CD14-positive monocyte (primary cell): ENCODE results near the gene KAZN. TPM values are rescaled to one million over a fixed set of nuclear protein-coding genes. Genes with fewer than 3 reads are reported as not detected.

ENCODE experiments used
- DNase-seq, 3 donors: peaks; one replicate each; pipeline ENCODE4 v3.0.0-alpha.2; 2011 to 2022
- H2AFZ ChIP-seq: 2 replicates; pipeline ENCODE4 v1.6.0; 2012; ENCODE audit warnings: mild to moderate bottlenecking, low read depth, low read length, inconsistent platforms; ENCODE audit not compliant: insufficient read depth, poor library complexity, severe bottlenecking
- H3K27ac ChIP-seq, 2 donors: 1 replicate in 1 of 2; 2 replicates in 1 of 2; pipeline ENCODE4 v1.5.1; 2012 to 2013; ENCODE audit warnings: low read length in 2 of 2, control low read depth in 1 of 2, inconsistent platforms in 1 of 2, low read depth in 1 of 2, mild to moderate bottlenecking in 1 of 2
- H3K27me3 ChIP-seq, 2 donors: one replicate each; pipeline versions ENCODE4 v1.6.0 to v1.6.1; 2011 to 2013; ENCODE audit warnings: low read length in 2 of 2; ENCODE audit not compliant: control insufficient read depth in 2 of 2, insufficient read depth in 2 of 2
- H3K36me3 ChIP-seq, 2 donors: replicated peaks in 1 of 2; 1 replicate in 1 of 2; 2 replicates in 1 of 2; pipeline versions ENCODE4 v1.5.1 to v1.6.1; 2012 to 2013; ENCODE audit warnings: low read length in 2 of 2, control low read depth in 1 of 2, inconsistent platforms in 1 of 2, mild to moderate bottlenecking in 1 of 2; ENCODE audit not compliant: insufficient read depth in 2 of 2, control insufficient read depth in 1 of 2
- H3K4me1 ChIP-seq, 2 donors: 1 replicate in 1 of 2; 2 replicates in 1 of 2; pipeline versions ENCODE4 v1.5.1 to v1.6.1; 2012 to 2013; ENCODE audit warnings: low read length in 2 of 2, control low read depth in 1 of 2, inconsistent platforms in 1 of 2, mild to moderate bottlenecking in 1 of 2, moderate library complexity in 1 of 2; ENCODE audit not compliant: insufficient read depth in 2 of 2, control insufficient read depth in 1 of 2
- H3K4me2 ChIP-seq: replicated peaks from 2 replicates; pipeline ENCODE3; 2012; ENCODE audit warnings: low read length, moderate library complexity, mild to moderate bottlenecking; ENCODE audit not compliant: poor library complexity, severe bottlenecking; ENCODE audit errors: extremely low read depth
- H3K4me3 ChIP-seq, 3 experiments: fragments of 200-600 bp in 1 of 3; sonication (generic) in 1 of 3; replicated peaks in 1 of 3; 1 replicate in 2 of 3; 2 replicates in 1 of 3; pipeline ENCODE4 v1.5.1; 2011 to 2013; ENCODE audit warnings: low read length in 3 of 3, mild to moderate bottlenecking in 3 of 3, control low read depth in 2 of 3, low read depth in 2 of 3, inconsistent platforms in 1 of 3, moderate library complexity in 1 of 3
- H3K79me2 ChIP-seq: 2 replicates; pipeline ENCODE4 v1.6.0; 2012; ENCODE audit warnings: mild to moderate bottlenecking, control low read depth, inconsistent platforms, low read length, moderate library complexity; ENCODE audit not compliant: insufficient read depth
- H3K9ac ChIP-seq: 2 replicates; pipeline ENCODE4 v1.6.0; 2017; ENCODE audit warnings: low read length, mild to moderate bottlenecking; ENCODE audit not compliant: insufficient read depth, poor library complexity, severe bottlenecking
- H3K9me3 ChIP-seq, 2 donors: replicated peaks in 1 of 2; 1 replicate in 1 of 2; 2 replicates in 1 of 2; pipeline versions ENCODE4 v1.5.1 to v1.6.1; 2012 to 2013; ENCODE audit warnings: low read length in 2 of 2, control low read depth in 1 of 2; ENCODE audit not compliant: control insufficient read depth in 1 of 2, insufficient read depth in 1 of 2
- H4K20me1 ChIP-seq: 2 replicates; pipeline ENCODE4 v1.6.0; 2012; ENCODE audit warnings: mild to moderate bottlenecking, low read length, control low read depth, moderate library complexity; ENCODE audit not compliant: insufficient read depth
- H3K27ac Mint-ChIP-seq, 7 donors: one replicate each; pipeline ENCODE4 v1.8.0; 2020; ENCODE audit warnings: mild to moderate bottlenecking in 7 of 7, mixed read lengths in 7 of 7, moderate library complexity in 6 of 7, inconsistent platforms in 2 of 7
- H3K27me3 Mint-ChIP-seq, 3 donors: one replicate each; pipeline ENCODE4 v1.8.0; 2021 to 2022; ENCODE audit warnings: low read depth in 3 of 3, mild to moderate bottlenecking in 3 of 3, mixed read lengths in 3 of 3, moderate library complexity in 3 of 3, inconsistent platforms in 1 of 3
- H3K36me3 Mint-ChIP-seq, 2 donors: one replicate each; pipeline ENCODE4 v1.8.0; 2020; ENCODE audit warnings: mixed read lengths in 2 of 2, inconsistent platforms in 1 of 2, mild to moderate bottlenecking in 1 of 2
- H3K4me1 Mint-ChIP-seq: one replicate; pipeline ENCODE4 v1.8.0; 2020; ENCODE audit warnings: mild to moderate bottlenecking, mixed read lengths
- H3K4me3 Mint-ChIP-seq, 2 donors: one replicate each; pipeline ENCODE4 v1.8.0; 2020; ENCODE audit warnings: mild to moderate bottlenecking in 2 of 2, mixed read lengths in 2 of 2, moderate library complexity in 1 of 2
- H3K9me3 Mint-ChIP-seq, 7 donors: one replicate each; pipeline ENCODE4 v1.8.0; 2020 to 2022; ENCODE audit warnings: mixed read lengths in 7 of 7, mild to moderate bottlenecking in 6 of 7, moderate library complexity in 6 of 7, inconsistent platforms in 2 of 7
- CTCF ChIP-seq: fragments of 200-600 bp; IDR thresholded peaks from one replicate; pipeline ENCODE4 v1.8.0; 2022; ENCODE audit warnings: antibody characterized with exemption, mild to moderate bottlenecking
- WGBS: methylation state at CpG from one replicate; pipeline ENCODE4 v1.1.5; 2013; ENCODE audit warnings: missing lambda C conversion rate; ENCODE audit not compliant: insufficient coverage; 5-methylcytosine and 5-hydroxymethylcytosine counted together
- intact Hi-C, 2 donors: fragments of 100-400 bp; cut with micrococcal nuclease; formaldehyde crosslinking; loops; one replicate each; pipeline versions ENCODE4 v1.15.0 to v1.15.1; 2023
- polyA plus RNA-seq, 3 donors: library from polyadenylated mRNA; depleted of rRNA in 1 of 3; unstranded in 2 of 3; stranded (reverse) in 1 of 3; fragments of 300-500 nt in 2 of 3; fragments of >200 nt in 1 of 3; fragmentation: Illumina TruSeq in 2 of 3; gene quantifications; 1 replicate in 2 of 3; 2 replicates in 1 of 3; pipeline ENCODE4 v1.2.3, GENCODE V29; 2012 to 2021

The KAZN gene
- polyA plus RNA-seq, 3 donors = not detected

GRCh38 chr1:14783592-14783886 lies 185.1 kb downstream of the KAZN start:
- Histone ChIP-seq H3K79me2 (no peaks in the 10 kb centered on the region), H4K20me1 (no peaks in the 10 kb centered on the region), H3K4me3 (no peak overlapping the region), H2AFZ (no peak overlapping the region), H3K36me3 (no peaks in the 10 kb centered on the region), H3K9ac (no peak overlapping the region), H3K27ac (no peak overlapping the region), H3K4me1 (peaks cover 26% of the 10 kb centered on the region in 2 donors), H3K27me3 (no peaks in the 10 kb centered on the region), H3K9me3 (no peaks in the 10 kb centered on the region), H3K4me2 (no peak overlapping the region)
- peaks cover 42% of the 10 kb centered on the region for H3K4me1 Mint-ChIP-seq
- no peak overlapping the region for H3K4me3 Mint-ChIP-seq
- no peaks in the 10 kb centered on the region for H3K36me3 Mint-ChIP-seq
- H3K27ac Mint-ChIP-seq = no peak overlapping the region
- 80% methylated on average over 7 of the region's 7 CpGs for WGBS
- no peak for DNase-seq
- intact Hi-C loops = no loop called here
- peaks cover 0 to 2% (median 0%) of the 10 kb centered on the region in 7 donors for H3K9me3 Mint-ChIP-seq
- no peak for TF ChIP-seq CTCF
- peaks cover 0 to 3% (median 0%) of the 10 kb centered on the region in 3 donors for H3K27me3 Mint-ChIP-seq

- intact Hi-C loops = no loop called here
- Mint-ChIP-seq H3K9me3 (peaks cover 0 to 2% (median 0%) of the 10 kb centered on the region in 7 donors), H3K4me1 (peaks cover 27% of the 10 kb centered on the region), H3K4me3 (no peak overlapping the region), H3K27ac (no peak overlapping the region), H3K27me3 (peaks cover 0 to 3% (median 0%) of the 10 kb centered on the region in 3 donors), H3K36me3 (no peaks in the 10 kb centered on the region)
- 96% methylated on average over 12 of the region's 16 CpGs for WGBS
- H3K9me3 ChIP-seq = no peaks in the 10 kb centered on the region
- no peaks in the 10 kb centered on the region for H3K79me2 ChIP-seq
- H3K27ac ChIP-seq = no peak overlapping the region
- DNase-seq = no peak
- no peak for TF ChIP-seq CTCF
- no peak overlapping the region for H3K4me3 ChIP-seq
- no peak overlapping the region for H3K9ac ChIP-seq
- peaks cover 11% of the 10 kb centered on the region in 2 donors for H3K4me1 ChIP-seq
- H3K4me2 ChIP-seq = no peak overlapping the region
- no peaks in the 10 kb centered on the region for H3K27me3 ChIP-seq
- H4K20me1 ChIP-seq = no peaks in the 10 kb centered on the region
- no peak overlapping the region for H2AFZ ChIP-seq
- no peaks in the 10 kb centered on the region for H3K36me3 ChIP-seq
Measured at GRCh38 chr1:14784790-14785773, 186.6 kb downstream of the KAZN start.
